IMR-90 (cell line): ENCODE results near the gene ARL4C.

Experiments used
- BHLHE40 ChIP-seq: fragments of 150-350 bp; IDR thresholded peaks from 2 replicates; pipeline ENCODE4 v1.6.1; 2016; ENCODE audit warnings: mild to moderate bottlenecking, low read depth, low read length
- CEBPB ChIP-seq: IDR thresholded peaks from 2 replicates; pipeline ENCODE4 v1.6.1; 2012; ENCODE audit warnings: low read depth, low read length, improper control_type of control experiment
- CHD1 ChIP-seq: IDR thresholded peaks from 2 replicates; pipeline ENCODE4 v1.6.1; 2012; ENCODE audit warnings: low read depth, low read length, improper control_type of control experiment
- MAFK ChIP-seq: IDR thresholded peaks from 2 replicates; pipeline ENCODE4 v1.6.1; 2012; ENCODE audit warnings: low read depth, low read length, improper control_type of control experiment
- MAZ ChIP-seq: IDR thresholded peaks from 2 replicates; pipeline ENCODE4 v1.6.1; 2012; ENCODE audit warnings: low read depth, mild to moderate bottlenecking, low read length, improper control_type of control experiment, moderate library complexity, borderline replicate concordance
- POLR2A ChIP-seq: IDR thresholded peaks from 2 replicates; pipeline ENCODE4 v1.6.1; 2012; ENCODE audit warnings: mild to moderate bottlenecking, low read depth, low read length
- RAD21 ChIP-seq: IDR thresholded peaks from 2 replicates; pipeline ENCODE4 v1.6.1; 2012; ENCODE audit warnings: low read length, improper control_type of control experiment
- RFX5 ChIP-seq: IDR thresholded peaks from 2 replicates; pipeline ENCODE4 v1.8.0; 2012; ENCODE audit warnings: low read depth, mild to moderate bottlenecking, low read length, moderate library complexity
- SMC3 ChIP-seq: fragments of 150-350 bp; IDR thresholded peaks from 2 replicates; pipeline ENCODE4 v1.6.1; 2016; ENCODE audit warnings: low read depth, mild to moderate bottlenecking, antibody characterized with exemption, low read length, moderate library complexity
- TF ChIP-seq, protein P1 (sequence below): conservative IDR thresholded peaks from 2 replicates; pipeline ENCODE4 v1.5.1; 2012; ENCODE audit warnings: mild to moderate bottlenecking, low read depth, low read length, improper control_type of control experiment
- TF ChIP-seq, protein P2 (sequence below): fragments of 150-350 bp; IDR thresholded peaks from 2 replicates; pipeline ENCODE4 v1.6.1; 2016; ENCODE audit warnings: low read depth, mild to moderate bottlenecking, low read length, moderate library complexity, borderline replicate concordance
- TF ChIP-seq, protein P3 (sequence below): fragments of 150-350 bp; IDR thresholded peaks from 2 replicates; pipeline ENCODE4 v1.6.1; 2017; ENCODE audit warnings: mild to moderate bottlenecking, antibody characterized with exemption, low read length, low read depth

DNA sequence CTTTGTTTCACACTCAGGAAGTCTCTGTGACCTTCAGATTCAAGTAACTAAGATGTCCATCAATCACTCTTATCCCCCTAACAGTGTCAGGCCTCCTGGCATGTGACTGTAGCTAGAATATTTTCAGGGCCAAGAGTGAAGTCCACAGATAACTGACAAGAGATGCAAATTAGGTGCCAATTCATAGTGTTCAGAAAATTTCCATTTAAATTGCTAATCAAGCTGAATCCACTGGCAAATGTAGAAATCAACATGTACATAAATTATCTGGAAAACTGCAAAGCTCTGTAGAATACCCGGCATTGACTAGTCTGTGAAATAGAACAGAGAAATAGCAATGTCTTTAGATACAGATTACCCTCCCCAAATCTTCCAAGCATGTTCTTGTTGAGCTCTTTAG lies 38.6 kb upstream of the ARL4C start:
- no peak for TF ChIP-seq POLR2A
- no peak for TF ChIP-seq CHD1
- TF ChIP-seq BHLHE40 = no peak
- no peak for TF ChIP-seq MAFK
- TF ChIP-seq, protein P1, sequence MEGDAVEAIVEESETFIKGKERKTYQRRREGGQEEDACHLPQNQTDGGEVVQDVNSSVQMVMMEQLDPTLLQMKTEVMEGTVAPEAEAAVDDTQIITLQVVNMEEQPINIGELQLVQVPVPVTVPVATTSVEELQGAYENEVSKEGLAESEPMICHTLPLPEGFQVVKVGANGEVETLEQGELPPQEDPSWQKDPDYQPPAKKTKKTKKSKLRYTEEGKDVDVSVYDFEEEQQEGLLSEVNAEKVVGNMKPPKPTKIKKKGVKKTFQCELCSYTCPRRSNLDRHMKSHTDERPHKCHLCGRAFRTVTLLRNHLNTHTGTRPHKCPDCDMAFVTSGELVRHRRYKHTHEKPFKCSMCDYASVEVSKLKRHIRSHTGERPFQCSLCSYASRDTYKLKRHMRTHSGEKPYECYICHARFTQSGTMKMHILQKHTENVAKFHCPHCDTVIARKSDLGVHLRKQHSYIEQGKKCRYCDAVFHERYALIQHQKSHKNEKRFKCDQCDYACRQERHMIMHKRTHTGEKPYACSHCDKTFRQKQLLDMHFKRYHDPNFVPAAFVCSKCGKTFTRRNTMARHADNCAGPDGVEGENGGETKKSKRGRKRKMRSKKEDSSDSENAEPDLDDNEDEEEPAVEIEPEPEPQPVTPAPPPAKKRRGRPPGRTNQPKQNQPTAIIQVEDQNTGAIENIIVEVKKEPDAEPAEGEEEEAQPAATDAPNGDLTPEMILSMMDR = no peak
- TF ChIP-seq, protein P2, sequence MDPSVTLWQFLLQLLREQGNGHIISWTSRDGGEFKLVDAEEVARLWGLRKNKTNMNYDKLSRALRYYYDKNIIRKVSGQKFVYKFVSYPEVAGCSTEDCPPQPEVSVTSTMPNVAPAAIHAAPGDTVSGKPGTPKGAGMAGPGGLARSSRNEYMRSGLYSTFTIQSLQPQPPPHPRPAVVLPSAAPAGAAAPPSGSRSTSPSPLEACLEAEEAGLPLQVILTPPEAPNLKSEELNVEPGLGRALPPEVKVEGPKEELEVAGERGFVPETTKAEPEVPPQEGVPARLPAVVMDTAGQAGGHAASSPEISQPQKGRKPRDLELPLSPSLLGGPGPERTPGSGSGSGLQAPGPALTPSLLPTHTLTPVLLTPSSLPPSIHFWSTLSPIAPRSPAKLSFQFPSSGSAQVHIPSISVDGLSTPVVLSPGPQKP = no peak
- TF ChIP-seq, protein P3, sequence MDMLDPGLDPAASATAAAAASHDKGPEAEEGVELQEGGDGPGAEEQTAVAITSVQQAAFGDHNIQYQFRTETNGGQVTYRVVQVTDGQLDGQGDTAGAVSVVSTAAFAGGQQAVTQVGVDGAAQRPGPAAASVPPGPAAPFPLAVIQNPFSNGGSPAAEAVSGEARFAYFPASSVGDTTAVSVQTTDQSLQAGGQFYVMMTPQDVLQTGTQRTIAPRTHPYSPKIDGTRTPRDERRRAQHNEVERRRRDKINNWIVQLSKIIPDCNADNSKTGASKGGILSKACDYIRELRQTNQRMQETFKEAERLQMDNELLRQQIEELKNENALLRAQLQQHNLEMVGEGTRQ = no peak
- no peak for TF ChIP-seq CEBPB
- TF ChIP-seq RAD21 = no peak
- TF ChIP-seq SMC3 = no peak
- TF ChIP-seq MAZ = no peak
- TF ChIP-seq RFX5 = no peak
